Thyroid gland (tissue), 4 donors: ENCODE results near the gene MGAT4C. TPM values are rescaled to one million over a fixed set of nuclear protein-coding genes. Genes with fewer than 3 reads are reported as not detected.

Experiments used
- DNase-seq, 2 donors: peaks; one replicate each; pipeline ENCODE4 v3.0.0-alpha.2; 2019
- H3K27ac ChIP-seq, 3 donors: fragments of 200-600 bp; sonication (generic); 1 replicate in 2 of 3; 2 replicates in 1 of 3; pipeline ENCODE4 v1.5.1; 2016 to 2019; ENCODE audit warnings: mild to moderate bottlenecking in 1 of 3, moderate library complexity in 1 of 3
- H3K27me3 ChIP-seq: fragments of 200-600 bp; sonication (generic); one replicate; pipeline ENCODE4 v1.5.1; 2019
- H3K36me3 ChIP-seq, 2 donors: fragments of 200-600 bp; sonication (generic); one replicate each; pipeline ENCODE4 v1.5.1; 2016 to 2019
- H3K4me1 ChIP-seq, 2 donors: fragments of 200-600 bp; sonication (generic); one replicate each; pipeline ENCODE4 v1.5.1; 2017 to 2019
- H3K4me3 ChIP-seq, 3 donors: fragments of 200-600 bp; sonication (generic); replicated peaks in 1 of 3; 1 replicate in 2 of 3; 2 replicates in 1 of 3; pipeline ENCODE4 v1.5.1; 2016; ENCODE audit warnings: mild to moderate bottlenecking in 1 of 3
- H3K9me3 ChIP-seq: fragments of 200-600 bp; sonication (generic); one replicate; pipeline ENCODE4 v1.5.1; 2017
- POLR2A ChIP-seq, 2 donors: fragments of 450-650 bp; IDR thresholded peaks; one replicate each; pipeline ENCODE4 v1.6.1; 2017; ENCODE audit warnings: antibody characterized with exemption in 2 of 2, mild to moderate bottlenecking in 2 of 2, moderate library complexity in 1 of 2
- WGBS, 2 donors: methylation state at CpG; one replicate each; pipeline ENCODE4 v1.1.5; 2017; 5-methylcytosine and 5-hydroxymethylcytosine counted together
- intact Hi-C: fragments of 100-400 bp; cut with DNase I; formaldehyde crosslinking; loops from one replicate; pipeline ENCODE4 v1.15.1; 2023
- total RNA-seq, 4 donors: library from RNA; depleted of rRNA; stranded (reverse); fragments of >200 nt; gene quantifications; one replicate each; pipeline ENCODE4 v1.2.3, GENCODE V29; 2016
- TF ChIP-seq, protein P1 (sequence below), 6 experiments: fragments of 200-600 bp in 3 of 6; fragments of 450-650 bp in 3 of 6; sonication (generic) in 3 of 6; IDR thresholded peaks; one replicate each; pipeline ENCODE4 v1.5.1; 2016 to 2019; ENCODE audit warnings: antibody characterized with exemption in 6 of 6, mild to moderate bottlenecking in 2 of 6, inconsistent platforms in 1 of 6, moderate library complexity in 1 of 6

The MGAT4C gene
- total RNA-seq, 4 donors from 2014 or later, result 45.1 to 113 (median 63.2) TPM

DNA sequence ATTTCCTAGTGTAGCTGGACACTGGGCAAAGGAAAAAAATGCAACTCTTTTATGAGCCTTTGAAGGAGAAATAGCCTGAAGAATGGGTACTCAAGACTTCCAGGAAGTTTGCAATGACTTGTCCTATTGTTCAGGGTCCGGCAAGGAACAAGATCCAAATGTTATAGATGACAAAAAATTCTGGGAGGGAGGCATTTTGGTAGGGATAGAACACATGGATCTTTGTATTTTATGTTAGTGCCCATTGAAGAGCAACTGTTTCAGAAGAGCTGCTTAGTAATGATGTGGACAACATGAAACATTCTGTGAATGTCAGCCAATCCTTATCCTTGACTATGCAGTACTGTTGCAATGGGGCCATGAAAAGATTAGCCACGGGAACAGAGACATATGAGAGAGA is 138.0 kb downstream of the MGAT4C start:
- Histone ChIP-seq H3K27ac (no peak overlapping the region), H3K27me3 (no peaks in the 10 kb centered on the region), H3K36me3 (no peaks in the 10 kb centered on the region), H3K4me1 (no peaks in the 10 kb centered on the region), H3K4me3 (no peak overlapping the region), H3K9me3 (no peaks in the 10 kb centered on the region)
- DNase-seq, result no peak
- whole genome bisulfite sequencing, 2 donors, result 71 to 82% methylated on average over 2 of the region's 2 CpGs
- intact Hi-C loops, result no loop called here
- no peak for TF ChIP-seq POLR2A (IDR thresholded peaks at IDR 0.05)
- TF ChIP-seq, protein P1, sequence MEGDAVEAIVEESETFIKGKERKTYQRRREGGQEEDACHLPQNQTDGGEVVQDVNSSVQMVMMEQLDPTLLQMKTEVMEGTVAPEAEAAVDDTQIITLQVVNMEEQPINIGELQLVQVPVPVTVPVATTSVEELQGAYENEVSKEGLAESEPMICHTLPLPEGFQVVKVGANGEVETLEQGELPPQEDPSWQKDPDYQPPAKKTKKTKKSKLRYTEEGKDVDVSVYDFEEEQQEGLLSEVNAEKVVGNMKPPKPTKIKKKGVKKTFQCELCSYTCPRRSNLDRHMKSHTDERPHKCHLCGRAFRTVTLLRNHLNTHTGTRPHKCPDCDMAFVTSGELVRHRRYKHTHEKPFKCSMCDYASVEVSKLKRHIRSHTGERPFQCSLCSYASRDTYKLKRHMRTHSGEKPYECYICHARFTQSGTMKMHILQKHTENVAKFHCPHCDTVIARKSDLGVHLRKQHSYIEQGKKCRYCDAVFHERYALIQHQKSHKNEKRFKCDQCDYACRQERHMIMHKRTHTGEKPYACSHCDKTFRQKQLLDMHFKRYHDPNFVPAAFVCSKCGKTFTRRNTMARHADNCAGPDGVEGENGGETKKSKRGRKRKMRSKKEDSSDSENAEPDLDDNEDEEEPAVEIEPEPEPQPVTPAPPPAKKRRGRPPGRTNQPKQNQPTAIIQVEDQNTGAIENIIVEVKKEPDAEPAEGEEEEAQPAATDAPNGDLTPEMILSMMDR (IDR thresholded peaks at IDR 0.05), result no peak

DNA sequence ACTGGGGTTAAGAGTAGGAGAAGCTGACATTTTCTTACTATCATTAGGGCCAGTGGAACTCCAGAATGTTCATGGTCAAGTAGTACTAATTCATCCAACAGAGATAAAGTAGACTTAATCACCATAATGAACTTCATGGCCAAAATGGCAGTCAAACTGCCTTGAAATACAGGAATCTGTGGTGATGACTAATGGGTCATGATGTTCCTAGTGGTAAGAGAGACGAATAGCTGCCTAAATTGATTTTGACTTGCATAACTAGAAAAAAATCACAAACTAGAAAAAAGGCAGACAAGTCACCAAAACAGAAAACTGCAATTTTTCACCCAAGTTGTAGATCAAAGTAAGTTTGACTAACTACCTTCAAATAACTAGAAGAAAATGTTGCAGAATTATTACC is 138.5 kb downstream of the MGAT4C start:
- 81% methylated on average over 1 of the region's 1 CpG for WGBS, 2 donors
- Histone ChIP-seq H3K27ac (no peak overlapping the region), H3K4me3 (no peak overlapping the region), H3K36me3 (no peaks in the 10 kb centered on the region), H3K27me3 (no peaks in the 10 kb centered on the region), H3K4me1 (no peaks in the 10 kb centered on the region), H3K9me3 (no peaks in the 10 kb centered on the region)
- no peak for TF ChIP-seq POLR2A (IDR thresholded peaks at IDR 0.05)
- TF ChIP-seq, protein P1 (IDR thresholded peaks at IDR 0.05), result no peak
- no peak for DNase-seq
- intact Hi-C loops, result no loop called here

DNA sequence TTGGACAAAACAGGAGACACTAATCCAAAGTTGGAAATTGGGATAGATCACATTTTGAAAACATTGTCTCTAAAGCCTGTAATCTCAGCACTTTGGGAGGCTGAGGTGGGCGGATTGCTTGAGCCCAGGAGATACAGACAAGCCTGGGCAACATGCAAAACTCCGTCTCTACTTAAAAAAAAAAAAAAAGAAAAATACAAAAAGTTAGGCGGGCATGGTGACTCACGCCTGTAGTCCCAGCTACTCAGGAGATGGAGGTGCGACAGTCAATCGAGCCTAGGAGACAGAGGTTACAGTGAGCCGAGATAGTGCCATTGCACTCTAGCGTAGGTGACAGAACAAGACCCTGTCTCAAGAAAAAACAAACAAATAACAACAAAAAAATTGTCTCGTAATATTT is 152.1 kb downstream of the MGAT4C start:
- H3K4me1 ChIP-seq, result peaks cover 10 to 20% of the 10 kb centered on the region in 2 donors

DNA sequence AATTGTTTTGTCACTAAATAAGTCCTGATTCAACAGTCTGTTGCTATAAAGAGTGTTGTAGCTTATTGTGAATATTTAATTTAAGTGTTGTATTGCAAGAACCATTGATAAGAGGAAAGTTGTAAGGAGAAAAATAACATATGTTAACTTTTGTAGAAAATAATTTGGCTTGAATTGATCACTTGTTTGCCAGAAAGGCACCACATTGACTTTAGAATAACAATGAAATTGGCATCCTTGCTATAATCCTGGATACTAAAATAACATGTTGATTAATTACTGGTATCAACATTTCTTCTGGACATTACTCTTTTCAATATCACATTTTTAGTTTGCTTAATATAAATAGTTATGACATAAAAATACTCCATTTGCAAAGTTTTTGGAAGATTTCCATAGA is 159.0 kb downstream of the MGAT4C start:
- no peak overlapping the region for H3K4me3 ChIP-seq
- no peak for DNase-seq
- H3K27me3 ChIP-seq, result no peaks in the 10 kb centered on the region
- no peak for TF ChIP-seq POLR2A (IDR thresholded peaks at IDR 0.05)
- TF ChIP-seq, protein P1 (IDR thresholded peaks at IDR 0.05), result no peak
- no peaks in the 10 kb centered on the region for H3K36me3 ChIP-seq
- peaks cover 0 to 9% of the 10 kb centered on the region in 2 donors for H3K4me1 ChIP-seq
- intact Hi-C loops, result no loop called here
- no peaks in the 10 kb centered on the region for H3K9me3 ChIP-seq
- no peak overlapping the region for H3K27ac ChIP-seq

More for the DNA sequence above, 152.1 kb downstream of the MGAT4C start:
- TF ChIP-seq, protein P1 (IDR thresholded peaks at IDR 0.05), result no peak
- no peak for TF ChIP-seq POLR2A (IDR thresholded peaks at IDR 0.05)
- 93 to 94% methylated on average over 9 of the region's 9 CpGs for WGBS, 2 donors
- H3K36me3 ChIP-seq, result no peaks in the 10 kb centered on the region
- intact Hi-C loops, result no loop called here
- H3K9me3 ChIP-seq, result no peaks in the 10 kb centered on the region
- no peak overlapping the region for H3K27ac ChIP-seq
- no peak overlapping the region for H3K4me3 ChIP-seq
- H3K27me3 ChIP-seq, result no peaks in the 10 kb centered on the region
- no peak for DNase-seq

DNA sequence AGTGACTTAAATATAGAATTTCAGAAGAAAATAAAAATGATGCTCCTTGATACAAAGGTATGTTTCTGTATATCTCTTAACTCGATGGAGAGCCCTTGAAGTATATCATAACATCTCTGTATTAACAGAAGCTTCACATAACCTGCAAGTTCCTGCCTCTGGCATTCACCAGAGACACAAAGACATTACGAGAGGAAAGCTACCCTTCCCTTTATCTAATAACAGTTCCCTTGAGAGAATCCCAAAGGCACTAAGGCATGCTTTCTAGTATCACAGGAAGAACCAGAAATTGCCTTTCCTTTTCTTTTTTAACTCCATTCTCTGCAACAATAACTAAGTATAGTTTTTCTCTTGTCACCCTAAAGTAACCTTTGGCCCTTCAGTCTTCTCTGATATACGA is 164.5 kb downstream of the MGAT4C start:
- H3K27me3 ChIP-seq, result no peaks in the 10 kb centered on the region
- TF ChIP-seq, protein P1 (IDR thresholded peaks at IDR 0.05), result no peak
- TF ChIP-seq POLR2A (IDR thresholded peaks at IDR 0.05), result no peak
- DNase-seq, result no peak
- H3K4me3 ChIP-seq, result no peak overlapping the region
- intact Hi-C loops, result no loop called here
- no peaks in the 10 kb centered on the region for H3K36me3 ChIP-seq
- H3K9me3 ChIP-seq, result no peaks in the 10 kb centered on the region
- WGBS, 2 donors, result 42 to 43% methylated on average over 3 of the region's 3 CpGs
- no peak overlapping the region for H3K27ac ChIP-seq
- H3K4me1 ChIP-seq, result peaks cover 10 to 18% of the 10 kb centered on the region in 2 donors
